GM19397 (cell line): ENCODE measurements around the gene OTULINL.

Source experiments
- ATAC-seq: cut with Tn5 transposase; IDR thresholded peaks from one replicate; pipeline ENCODE4 v1.9.1; 2021; ENCODE audit warnings: mild to moderate bottlenecking, moderate library complexity; ENCODE audit not compliant: unreplicated experiment

OTULINL gene

GRCh38 chr5:14599476-14600127, 18.0 kb downstream of the OTULINL start:
- no peak for ATAC-seq

DNA sequence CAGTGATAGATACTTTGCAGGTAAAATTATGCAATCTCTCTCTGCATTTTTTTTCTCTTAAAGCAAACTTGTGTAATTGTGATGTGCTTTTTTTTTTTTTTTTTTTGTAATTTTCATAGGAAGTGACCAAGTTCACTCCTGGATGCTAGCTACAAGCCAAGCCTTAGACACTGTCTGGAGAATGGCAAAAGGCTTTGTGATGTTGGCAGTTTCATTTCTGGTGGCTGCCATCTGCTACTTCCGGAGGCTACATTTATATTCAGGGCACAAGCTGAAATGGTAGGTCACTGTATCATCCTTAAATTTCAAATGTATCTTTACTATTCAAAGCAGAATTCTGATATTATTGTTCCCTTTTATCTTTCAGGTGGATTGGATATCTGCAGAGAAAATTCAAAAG, 19.3 kb downstream of the OTULINL start:
- no peak for ATAC-seq

DNA sequence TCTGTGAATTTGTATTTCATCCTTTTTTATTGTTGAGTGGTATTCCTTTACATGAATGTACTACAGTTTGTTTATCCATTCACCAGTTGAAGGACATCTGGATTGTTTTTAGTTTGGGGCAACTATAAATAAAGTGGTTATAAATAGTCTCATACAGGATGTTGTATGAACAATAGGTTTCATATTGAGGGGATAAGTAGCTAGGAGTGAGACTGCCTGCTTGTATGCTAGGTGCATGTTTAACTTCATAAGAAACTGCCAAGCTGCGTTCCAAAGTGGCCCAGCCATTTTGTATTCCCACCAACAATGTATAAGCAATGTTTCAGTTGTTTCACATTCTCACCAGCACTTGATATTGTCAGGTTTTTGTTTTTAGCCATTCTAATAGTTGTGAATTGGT, 21.5 kb downstream of the OTULINL start:
- no peak for ATAC-seq

- no peak for ATAC-seq
These were observed 25.5 kb downstream of the OTULINL start for GRCh38 chr5:14607104-14607503.

- ATAC-seq, result no peak
These were observed 26.6 kb downstream of the OTULINL start for GRCh38 chr5:14608169-14608568.

GRCh38 chr5:14611737-14612136, 30.1 kb downstream of the OTULINL start:
- no peak for ATAC-seq

- ATAC-seq, result no peak
These were observed 32.9 kb downstream of the OTULINL start for GRCh38 chr5:14614490-14614889.

- no peak for ATAC-seq
These were observed 33.8 kb downstream of the OTULINL start for GRCh38 chr5:14615365-14615764.

DNA sequence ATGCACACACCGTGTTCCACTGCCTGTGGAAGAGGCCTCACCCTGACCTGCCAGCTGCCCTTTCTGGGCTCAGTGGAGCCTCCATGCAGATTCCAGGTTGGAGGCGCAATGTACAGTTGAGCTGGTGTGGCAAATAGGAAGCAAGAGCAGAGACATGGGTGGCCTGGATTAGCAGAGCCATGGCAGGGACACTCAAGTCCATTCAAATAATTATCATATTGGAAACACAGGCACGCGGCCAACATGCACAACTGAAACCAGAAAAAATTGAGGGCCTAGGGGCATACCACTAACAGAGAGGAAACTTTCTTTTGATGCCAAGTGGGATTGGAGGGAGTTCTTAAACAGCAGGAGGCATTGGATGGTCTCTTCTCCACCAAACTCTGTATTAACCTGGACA, 35.8 kb downstream of the OTULINL start:
- ATAC-seq, result no peak

GRCh38 chr5:14627270-14627669, 45.7 kb downstream of the OTULINL start:
- ATAC-seq, result no peak

- ATAC-seq, result no peak
These were observed 46.8 kb downstream of the OTULINL start for GRCh38 chr5:14628346-14628745.

DNA sequence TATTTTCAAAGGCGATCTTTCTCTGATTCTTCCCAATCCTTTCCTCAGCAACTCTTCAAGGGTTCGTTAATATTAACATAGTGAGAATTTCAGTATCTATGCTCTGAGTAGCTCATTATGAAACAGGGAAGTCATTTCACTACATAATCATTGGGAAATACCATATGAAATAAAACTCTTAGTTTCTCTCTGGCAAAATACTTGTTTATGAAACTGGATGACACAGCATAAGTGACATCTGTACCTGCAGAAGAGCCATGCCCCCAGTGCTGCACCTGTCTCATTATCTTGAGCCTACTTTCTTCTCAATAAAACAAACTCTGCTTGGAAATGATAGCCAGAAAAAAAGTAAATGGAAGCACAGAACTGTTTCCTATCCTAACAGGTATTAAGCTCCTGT, 49.1 kb downstream of the OTULINL start:
- ATAC-seq, result no peak

DNA sequence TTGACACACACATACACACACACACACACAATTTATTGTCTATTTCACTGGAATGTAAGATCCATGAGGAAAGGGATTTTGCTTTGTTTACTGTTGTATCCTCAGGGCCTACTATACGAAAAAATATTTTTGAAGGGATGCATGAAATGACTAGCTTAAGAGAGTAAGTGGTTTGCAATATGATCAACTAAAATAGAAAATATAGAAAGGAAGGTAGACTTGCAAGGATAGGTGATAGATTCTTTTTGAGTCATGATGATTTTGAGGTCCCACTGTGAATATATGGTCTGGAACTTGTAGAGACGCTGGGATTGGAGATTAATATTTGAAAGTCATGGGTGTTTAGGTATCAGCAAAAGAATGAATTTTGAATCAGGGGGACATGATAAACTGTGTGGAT, 54.1 kb downstream of the OTULINL start:
- no peak for ATAC-seq

DNA sequence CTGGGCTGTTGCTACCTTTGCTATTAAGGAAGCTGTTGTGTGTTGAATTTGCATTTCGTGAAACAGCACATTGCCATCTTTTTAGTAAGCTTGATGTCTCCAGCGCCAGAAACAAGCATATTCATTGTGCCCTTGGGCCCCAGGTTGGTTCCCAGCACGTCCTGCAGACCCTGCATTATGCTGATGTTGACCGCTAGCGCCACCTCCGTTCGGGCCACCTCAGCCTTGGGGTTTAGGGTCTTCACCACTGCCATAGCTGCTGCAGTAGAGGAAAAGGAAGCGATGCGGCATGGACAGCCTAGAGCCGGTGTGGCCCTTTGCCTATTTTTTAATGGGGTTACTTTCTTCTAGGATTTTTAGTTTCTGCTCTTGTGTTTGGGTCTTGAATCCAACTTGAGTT, 59.2 kb downstream of the OTULINL start:
- no peak for ATAC-seq

DNA sequence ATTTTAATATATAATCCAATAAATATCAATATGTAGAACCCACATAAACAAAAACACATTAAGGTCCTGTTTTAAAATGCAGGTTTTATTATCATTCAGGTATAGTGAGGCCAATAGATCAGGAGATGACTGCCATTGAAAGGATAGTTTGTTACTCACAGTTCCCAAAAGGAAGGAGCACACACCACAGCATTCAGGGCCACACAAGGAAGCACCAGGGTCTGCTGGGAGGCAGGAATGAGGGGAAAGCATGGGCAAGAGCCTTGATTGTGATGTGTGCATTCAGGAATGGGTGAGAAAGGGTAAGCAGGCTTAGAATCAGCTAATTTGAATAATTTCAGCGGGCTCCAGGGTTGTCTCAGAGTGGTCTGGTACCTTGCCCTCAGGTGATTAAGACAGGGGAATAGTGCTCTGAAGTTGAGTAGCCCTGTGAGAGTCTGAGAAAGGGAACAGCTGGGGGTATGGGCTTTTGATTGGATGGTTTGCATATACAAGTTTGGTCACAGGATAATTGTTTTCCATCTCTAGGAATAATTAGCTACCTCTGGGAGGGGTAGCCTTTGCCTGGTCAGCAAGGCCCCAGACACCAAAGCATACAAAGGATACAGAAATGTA, 63.1 kb downstream of the OTULINL start:
- no peak for ATAC-seq

DNA sequence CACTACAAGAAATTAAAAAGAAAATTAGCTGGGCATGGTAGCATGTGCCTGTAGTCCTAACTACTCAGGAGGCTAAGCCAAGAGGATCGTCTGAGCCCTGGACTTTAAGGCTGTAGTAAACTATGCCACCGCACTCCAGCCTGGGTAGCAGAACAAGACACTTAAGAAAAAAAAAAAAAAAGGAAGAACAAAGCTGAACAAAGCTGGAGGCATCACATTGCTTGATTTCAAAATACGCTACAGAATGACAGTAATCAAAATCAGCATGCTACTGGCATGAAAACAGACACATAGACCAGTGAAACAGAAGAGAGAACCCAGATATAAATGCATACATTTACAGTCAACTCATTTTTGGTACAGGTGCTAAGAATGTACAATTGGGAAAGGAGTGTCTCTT, 68.5 kb downstream of the OTULINL start:
- no peak for ATAC-seq

GRCh38 chr5:14655146-14655741, 73.7 kb downstream of the OTULINL start:
- no peak for ATAC-seq

DNA sequence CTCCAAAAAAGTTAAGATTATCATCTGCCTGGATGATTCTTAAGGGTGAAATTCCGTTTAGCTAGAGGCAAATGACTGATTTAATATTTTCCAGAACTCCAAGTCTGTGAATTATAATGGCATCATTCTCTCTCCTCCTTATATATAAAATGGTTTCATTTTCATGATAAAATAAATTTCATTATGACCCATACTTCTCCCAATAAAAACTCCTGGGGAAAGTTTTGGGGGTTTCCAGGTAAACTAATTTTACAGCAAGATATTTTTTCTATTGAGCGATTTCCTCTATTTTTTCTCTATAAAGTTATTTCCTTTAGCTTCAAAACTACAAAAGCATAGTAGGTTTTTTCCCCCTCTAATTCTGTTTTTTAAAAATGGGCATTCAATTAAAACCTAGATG, 75.3 kb downstream of the OTULINL start:
- no peak for ATAC-seq

DNA sequence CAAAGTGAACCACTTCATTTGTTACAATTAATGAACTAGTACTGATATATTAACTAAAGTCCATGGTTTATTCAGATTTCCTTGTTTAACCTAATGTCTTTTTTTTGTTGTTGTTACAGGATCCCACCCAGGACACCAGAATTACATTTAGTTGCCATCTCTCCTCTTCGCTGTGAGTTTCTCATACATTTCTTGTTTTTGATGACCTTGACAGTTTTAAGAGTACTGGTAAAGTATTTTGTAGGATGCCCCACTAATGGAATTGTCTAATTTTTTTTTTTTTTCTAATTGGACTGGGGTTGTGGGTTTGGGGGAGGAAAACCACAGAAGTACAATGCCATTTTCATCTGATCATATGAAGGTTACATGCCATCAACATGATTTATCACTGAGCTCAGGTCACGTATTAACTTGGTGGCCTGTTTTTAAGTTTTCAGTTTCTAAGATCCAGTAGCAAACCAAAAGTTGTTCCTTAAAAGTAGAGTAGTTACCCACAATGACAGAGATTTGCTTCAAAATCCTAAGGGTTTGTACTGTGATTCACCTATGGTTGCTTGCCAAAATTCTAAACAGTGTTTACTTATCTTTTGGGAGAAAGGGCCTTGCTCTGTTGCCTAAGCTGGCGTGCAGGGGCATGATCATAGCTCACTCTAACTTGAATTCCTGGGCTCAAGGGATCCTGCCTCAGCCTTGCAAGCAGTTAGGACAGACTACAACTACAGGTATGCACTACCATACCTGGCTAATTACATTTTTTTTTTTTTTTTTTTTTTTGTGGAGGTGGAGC, 78.4 kb downstream of the OTULINL start:
- ATAC-seq, result no peak

- ATAC-seq, result no peak
These were observed 79.2 kb downstream of the OTULINL start for GRCh38 chr5:14660833-14661232.
